H1 (cell line): ENCODE data around the gene BMERB1. TPM values are rescaled to one million over a fixed set of nuclear protein-coding genes. Genes with fewer than 3 reads are reported as not detected.

ENCODE experiments used
- CTCF ChIA-PET: fragments of 300-600 bp; sonication (Branson Sonifier 250); formaldehyde crosslinking; loops from one replicate; lab custom pipeline; 2021; ENCODE audit not compliant: partially characterized antibody; lab: Charles Lee
- POLR2A ChIA-PET: fragments of 300-600 bp; sonication (Branson Sonifier 250); formaldehyde crosslinking; loops from one replicate; lab custom pipeline; 2021; ENCODE audit warnings: inconsistent platforms; ENCODE audit not compliant: partially characterized antibody; lab: Charles Lee
- DNase-seq, 2 experiments: peaks; one replicate each; pipeline versions ENCODE4 v3.0.0 to v3.0.0-alpha.2; 2010 to 2022; ENCODE audit warnings: low spot score in 2 of 2, low read depth in 1 of 2, mixed read lengths in 1 of 2
- FAIRE-seq: peaks from 2 replicates; lab custom pipeline; 2011; peaks lifted over from hg19 to GRCh38; lab: Jason Lieb, UNC
- H2AFZ ChIP-seq: 2 replicates; pipeline ENCODE4 v1.8.1; 2012; ENCODE audit warnings: low read length, inconsistent platforms
- H2AK5ac ChIP-seq: 2 replicates; pipeline ENCODE4 v1.6.1; 2013; ENCODE audit warnings: low read depth, low read length
- H2BK120ac ChIP-seq: replicated peaks from 2 replicates; pipeline ENCODE3; 2013; ENCODE audit warnings: low read depth, low read length, inconsistent platforms
- H2BK12ac ChIP-seq: 2 replicates; pipeline ENCODE4 v1.6.1; 2013; ENCODE audit warnings: low read depth, low read length
- H2BK15ac ChIP-seq: 2 replicates; pipeline ENCODE4 v1.6.1; 2013; ENCODE audit warnings: low read length
- H2BK20ac ChIP-seq: 2 replicates; pipeline ENCODE4 v1.6.1; 2013; ENCODE audit warnings: low read length
- H2BK5ac ChIP-seq: 2 replicates; pipeline ENCODE4 v1.6.1; 2013; ENCODE audit warnings: low read depth, low read length
- H3K14ac ChIP-seq: 2 replicates; pipeline ENCODE4 v1.6.1; 2013; ENCODE audit warnings: inconsistent platforms; ENCODE audit not compliant: insufficient read length
- H3K18ac ChIP-seq: 2 replicates; pipeline ENCODE4 v1.6.1; 2013; ENCODE audit warnings: low read length; ENCODE audit errors: extremely low read depth
- H3K23ac ChIP-seq: 2 replicates; pipeline ENCODE4 v1.6.1; 2013; ENCODE audit warnings: inconsistent platforms; ENCODE audit not compliant: insufficient read length
- H3K23me2 ChIP-seq: 2 replicates; pipeline ENCODE4 v1.6.1; 2013; ENCODE audit warnings: low read depth, low read length
- H3K27ac ChIP-seq: 2 replicates; pipeline ENCODE4 v1.6.1; 2011; ENCODE audit warnings: low read depth, low read length, inconsistent platforms
- H3K27me3 ChIP-seq, 4 experiments: replicated peaks in 1 of 4; 1 replicate in 1 of 4; 2 replicates in 3 of 4; pipeline versions ENCODE4 v1.6.1 to v1.8.1; 2011 to 2013; ENCODE audit warnings: low read length in 3 of 4, mild to moderate bottlenecking in 3 of 4, inconsistent platforms in 2 of 4, mixed read lengths in 2 of 4, moderate library complexity in 1 of 4; ENCODE audit not compliant: control insufficient read depth in 3 of 4, insufficient read depth in 3 of 4; ENCODE audit errors: extremely low read depth in 1 of 4
- H3K36me3 ChIP-seq, 4 experiments: 2 replicates each; pipeline versions ENCODE4 v1.6.1 to v1.8.1; 2011 to 2013; ENCODE audit warnings: mild to moderate bottlenecking in 4 of 4, low read length in 3 of 4, moderate library complexity in 2 of 4, control low read depth in 1 of 4, inconsistent platforms in 1 of 4; ENCODE audit not compliant: insufficient read depth in 4 of 4, control insufficient read depth in 2 of 4
- H3K4ac ChIP-seq: replicated peaks from 2 replicates; pipeline ENCODE3; 2013; ENCODE audit warnings: low read length, low read depth, mixed read lengths, inconsistent platforms; ENCODE audit not compliant: insufficient read length
- H3K4me1 ChIP-seq, 4 experiments: replicated peaks in 1 of 4; 1 replicate in 1 of 4; 2 replicates in 3 of 4; pipeline versions ENCODE4 v1.6.1 to v1.8.1; 2011 to 2013; ENCODE audit warnings: low read length in 3 of 4, inconsistent platforms in 2 of 4, mixed read lengths in 1 of 4; ENCODE audit not compliant: insufficient read depth in 4 of 4, control insufficient read depth in 3 of 4
- H3K4me2 ChIP-seq, 2 experiments: 2 replicates each; pipeline versions ENCODE4 v1.6.1 to v1.8.1; 2011 to 2013; ENCODE audit warnings: low read depth in 2 of 2, low read length in 2 of 2, control low read depth in 1 of 2, inconsistent platforms in 1 of 2, mild to moderate bottlenecking in 1 of 2; ENCODE audit not compliant: insufficient read depth in 1 of 2
- H3K4me3 ChIP-seq, 4 experiments: fragments of 200-600, 300-600 bp in 1 of 4; sonication (generic), shearing (Covaris generic), sonication (Bioruptor Twin) in 1 of 4; 2 replicates each; pipeline versions ENCODE4 v1.5.1 to v1.8.1; 2011 to 2016; ENCODE audit warnings: low read length in 4 of 4, low read depth in 3 of 4, control low read depth in 2 of 4, inconsistent platforms in 2 of 4, mild to moderate bottlenecking in 2 of 4, mixed read lengths in 1 of 4, moderate library complexity in 1 of 4; ENCODE audit not compliant: insufficient read depth in 2 of 4; ENCODE audit errors: extremely low read depth in 1 of 4
- H3K56ac ChIP-seq: replicated peaks from 2 replicates; pipeline ENCODE3; 2013; ENCODE audit warnings: low read depth, mild to moderate bottlenecking, mixed read lengths, low read length, inconsistent platforms; ENCODE audit not compliant: insufficient read length
- H3K79me1 ChIP-seq: 2 replicates; pipeline ENCODE4 v1.6.1; 2013; ENCODE audit warnings: low read depth, low read length, control low read depth
- H3K79me2 ChIP-seq, 2 experiments: 2 replicates each; pipeline versions ENCODE4 v1.6.1 to v1.8.1; 2012 to 2013; ENCODE audit warnings: low read length in 2 of 2, mild to moderate bottlenecking in 2 of 2, inconsistent platforms in 1 of 2; ENCODE audit not compliant: insufficient read depth in 2 of 2, control insufficient read depth in 1 of 2
- H3K9ac ChIP-seq, 4 experiments: replicated peaks in 1 of 4; 1 replicate in 1 of 4; 2 replicates in 3 of 4; pipeline versions ENCODE4 v1.6.1 to v1.8.1; 2011 to 2013; ENCODE audit warnings: low read depth in 3 of 4, low read length in 3 of 4, control low read depth in 2 of 4, mild to moderate bottlenecking in 2 of 4, moderate library complexity in 2 of 4, inconsistent platforms in 1 of 4; ENCODE audit errors: extremely low read depth in 1 of 4
- H3K9me3 ChIP-seq, 2 experiments: 2 replicates each; pipeline versions ENCODE4 v1.6.1 to v1.8.1; 2012 to 2013; ENCODE audit warnings: mild to moderate bottlenecking in 2 of 2, moderate library complexity in 2 of 2, control low read depth in 1 of 2, inconsistent platforms in 1 of 2, low read depth in 1 of 2, low read length in 1 of 2, mixed read lengths in 1 of 2; ENCODE audit not compliant: insufficient read depth in 2 of 2
- H4K20me1 ChIP-seq, 2 experiments: replicated peaks in 1 of 2; 2 replicates each; pipeline versions ENCODE3 to v1.8.1; 2011 to 2013; ENCODE audit warnings: inconsistent platforms in 2 of 2, low read length in 2 of 2, mild to moderate bottlenecking in 1 of 2; ENCODE audit not compliant: insufficient read depth in 2 of 2, control insufficient read depth in 1 of 2
- H4K5ac ChIP-seq: 2 replicates; pipeline ENCODE4 v1.6.1; 2013; ENCODE audit warnings: low read length, low read depth, mixed read lengths, inconsistent platforms; ENCODE audit not compliant: insufficient read length
- H4K8ac ChIP-seq: 2 replicates; pipeline ENCODE4 v1.8.0; 2013; ENCODE audit warnings: mild to moderate bottlenecking, moderate library complexity, low read length, inconsistent platforms; ENCODE audit not compliant: insufficient read depth; ENCODE audit errors: extremely low read depth
- H4K91ac ChIP-seq: replicated peaks from 2 replicates; pipeline ENCODE3; 2013; ENCODE audit warnings: low read length, mixed read lengths, inconsistent platforms; ENCODE audit not compliant: insufficient read length
- BCL11A ChIP-seq, 2 experiments: IDR thresholded peaks; one replicate each; pipeline ENCODE4 v1.6.1; 2011; ENCODE audit warnings: low read depth in 2 of 2, low read length in 2 of 2, mild to moderate bottlenecking in 2 of 2
- BRCA1 ChIP-seq: IDR thresholded peaks from 2 replicates; pipeline ENCODE4 v1.6.1; 2012; ENCODE audit warnings: low read depth, low read length, improper control_type of control experiment
- CBX5 ChIP-seq: fragments of 300-800, 300-1000 bp; sonication (generic); IDR thresholded peaks from 2 replicates; pipeline ENCODE4 v1.7.1; 2016; ENCODE audit warnings: antibody characterized with exemption, low read length, low read depth
- CREB1 ChIP-seq: IDR thresholded peaks from 2 replicates; pipeline ENCODE4 v1.6.1; 2012; ENCODE audit warnings: inconsistent platforms
- CTBP2 ChIP-seq: IDR thresholded peaks from 2 replicates; pipeline ENCODE4 v1.7.0; 2011; ENCODE audit warnings: borderline replicate concordance, mild to moderate bottlenecking, moderate library complexity, mixed read lengths, low read length; ENCODE audit not compliant: insufficient read depth, insufficient read length
- FOSL1 ChIP-seq: IDR thresholded peaks from 2 replicates; pipeline ENCODE4 v1.6.1; 2011; ENCODE audit warnings: mild to moderate bottlenecking, low read depth, low read length, moderate library complexity; ENCODE audit not compliant: insufficient read depth
- HDAC2 ChIP-seq, 2 experiments: fragments of 300-600 bp in 1 of 2; sonication (generic) in 1 of 2; IDR thresholded peaks; 2 replicates each; pipeline ENCODE4 v1.6.1; 2011 to 2012; ENCODE audit warnings: low read depth in 2 of 2, low read length in 2 of 2, mild to moderate bottlenecking in 2 of 2, moderate library complexity in 2 of 2, borderline replicate concordance in 1 of 2, inconsistent platforms in 1 of 2
- RAD21 ChIP-seq, 2 experiments: IDR thresholded peaks in 1 of 2; conservative IDR thresholded peaks in 1 of 2; 2 replicates each; pipeline ENCODE4 v1.6.1; 2011; ENCODE audit warnings: low read depth in 2 of 2, low read length in 2 of 2, improper control_type of control experiment in 1 of 2, inconsistent platforms in 1 of 2, mild to moderate bottlenecking in 1 of 2, moderate library complexity in 1 of 2
- SAP30 ChIP-seq: fragments of 300-600 bp; sonication (generic); IDR thresholded peaks from 2 replicates; pipeline ENCODE4 v1.7.1; 2012; ENCODE audit warnings: low read length, moderate library complexity, mild to moderate bottlenecking, inconsistent platforms; ENCODE audit not compliant: insufficient read depth, insufficient replicate concordance
- SIN3A ChIP-seq, 2 experiments: IDR thresholded peaks in 1 of 2; conservative IDR thresholded peaks in 1 of 2; 2 replicates each; pipeline ENCODE4 v1.6.1; 2011 to 2012; ENCODE audit warnings: low read length in 2 of 2, improper control_type of control experiment in 1 of 2, low read depth in 1 of 2, mild to moderate bottlenecking in 1 of 2
- SUZ12 ChIP-seq: fragments of 200-600 bp; sonication (generic); IDR thresholded peaks from 2 replicates; pipeline ENCODE4 v1.6.1; 2012; ENCODE audit warnings: mild to moderate bottlenecking, inconsistent platforms, low read length, moderate library complexity, mixed read lengths
- TCF12 ChIP-seq: IDR thresholded peaks from 2 replicates; pipeline ENCODE4 v1.6.1; 2011; ENCODE audit warnings: low read depth, mild to moderate bottlenecking, low read length
- WGBS, 2 experiments: shearing (Covaris generic) in 1 of 2; methylation state at CpG; one replicate each; pipeline versions ENCODE4 v1.1.6 to v1.1.7; 2013 to 2015; ENCODE audit warnings: low lambda C conversion rate in 2 of 2, mixed read lengths in 2 of 2, inconsistent platforms in 1 of 2, low coverage in 1 of 2, missing lambda C conversion rate in 1 of 2; ENCODE audit not compliant: insufficient replicate concordance in 2 of 2, insufficient coverage in 1 of 2, insufficient read length in 1 of 2; ENCODE audit errors: extremely low coverage in 1 of 2, missing lambda C conversion rate in 1 of 2; 5-methylcytosine and 5-hydroxymethylcytosine counted together
- polyA plus RNA-seq, 7 experiments: library from polyadenylated mRNA; depleted of rRNA in 3 of 7; stranded (reverse) in 5 of 7; unstranded in 2 of 7; fragments of >200 nt in 5 of 7; fragments of 200-250 nt in 2 of 7; gene quantifications; 1 replicate in 5 of 7; 2 replicates in 1 of 7; 4 replicates in 1 of 7; pipeline versions ENCODE4 v1.2.1 to v1.2.3, GENCODE V29; 2011 to 2013; ENCODE audit warnings: missing spikeins in 2 of 7, mixed read lengths in 2 of 7
- total RNA-seq: library from RNA; stranded (reverse); fragmentation: NEBNext Ultra II Directional; extraction: Animal tissue kit (Norgen Biotek cat#: 25700); gene quantifications from 2 replicates; pipeline ENCODE4 v1.2.1, GENCODE V29; 2021
- TF ChIP-seq, protein P1 (sequence below): IDR thresholded peaks from 2 replicates; pipeline ENCODE4 v1.6.1; 2012; ENCODE audit warnings: inconsistent platforms

The BMERB1 gene
- total and polyA plus RNA-seq, 2 of the 8 experiments (the other 6 are each of a cell fraction or from before 2014, with no cell fraction given): 23.5 to 27.1 TPM

GRCh38 chr16:15618392-15618791 lies 184.0 kb downstream of the BMERB1 start:
- H2BK15ac ChIP-seq: no peak overlapping the region
- no peaks in the 10 kb centered on the region for H3K23me2 ChIP-seq
- 82% methylated on average over 4 of the region's 4 CpGs; no CpG with 5 or more reads in 1 of the 2 experiments for WGBS, 2 experiments
- DNase-seq (no peak), FAIRE-seq (no peak)
- no peaks in the 10 kb centered on the region for H3K9me3 ChIP-seq
- H3K23ac ChIP-seq: no peak overlapping the region
- H2BK120ac ChIP-seq: no peak overlapping the region
- no peak overlapping the region for H3K4me3 ChIP-seq
- peaks cover 2 to 3% of the 10 kb centered on the region in 2 experiments for H4K20me1 ChIP-seq
- no peak overlapping the region for H2BK5ac ChIP-seq
- H3K4me1 ChIP-seq: no peaks in the 10 kb centered on the region
- no peak overlapping the region for H4K8ac ChIP-seq
- H3K27ac ChIP-seq: no peak overlapping the region
- H3K56ac ChIP-seq: no peak overlapping the region
- H3K4ac ChIP-seq: no peak overlapping the region
- H2BK20ac ChIP-seq: no peak overlapping the region
- H4K5ac ChIP-seq: no peak overlapping the region
- H3K36me3 ChIP-seq: peaks cover 4 to 46% (median 39%) of the 10 kb centered on the region in 4 experiments; a peak in 7 of 8 replicates
- no peak overlapping the region for H4K91ac ChIP-seq
- no peak overlapping the region for H3K9ac ChIP-seq
- H3K18ac ChIP-seq: no peak overlapping the region
- H3K79me2 ChIP-seq: no peaks in the 10 kb centered on the region
- no peak overlapping the region for H3K14ac ChIP-seq
- CTCF ChIA-PET: no interaction called here
- H3K79me1 ChIP-seq: no peaks in the 10 kb centered on the region
- H3K27me3 ChIP-seq: no peaks in the 10 kb centered on the region
- no peak overlapping the region for H2AFZ ChIP-seq
- no peak overlapping the region for H3K4me2 ChIP-seq
- H2BK12ac ChIP-seq: no peak overlapping the region
- H2AK5ac ChIP-seq: no peak overlapping the region
- POLR2A ChIA-PET: no interaction called here
- TF ChIP-seq BRCA1 (no peak), CTBP2 (no peak), SAP30 (no peak), SIN3A (conservative IDR thresholded peaks at IDR 0.05 in 1 of 2, IDR thresholded peaks at IDR 0.05 in 1 of 2; ENCODE audit: low read depth in 1 of 2, low read length in 2 of 2) (no peak), BCL11A (IDR thresholded peaks at IDR 0.05; ENCODE audit: low read depth in 2 of 2, low read length in 2 of 2) (no peak), CBX5 (no peak), SUZ12 (no peak), HDAC2 (IDR thresholded peaks at IDR 0.05; ENCODE audit: borderline replicate concordance in 1 of 2, low read depth in 2 of 2, low read length in 2 of 2) (no peak), TCF12 (no peak), CREB1 (no peak), RAD21 (IDR thresholded peaks at IDR 0.05 in 1 of 2, conservative IDR thresholded peaks at IDR 0.05 in 1 of 2; ENCODE audit: low read depth in 2 of 2, low read length in 2 of 2) (no peak), FOSL1 (no peak)
- TF ChIP-seq, protein P1, sequence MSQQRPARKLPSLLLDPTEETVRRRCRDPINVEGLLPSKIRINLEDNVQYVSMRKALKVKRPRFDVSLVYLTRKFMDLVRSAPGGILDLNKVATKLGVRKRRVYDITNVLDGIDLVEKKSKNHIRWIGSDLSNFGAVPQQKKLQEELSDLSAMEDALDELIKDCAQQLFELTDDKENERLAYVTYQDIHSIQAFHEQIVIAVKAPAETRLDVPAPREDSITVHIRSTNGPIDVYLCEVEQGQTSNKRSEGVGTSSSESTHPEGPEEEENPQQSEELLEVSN: no peak
